ENCODE measurements around the gene ACAN.

Gene ACAN

DNA sequence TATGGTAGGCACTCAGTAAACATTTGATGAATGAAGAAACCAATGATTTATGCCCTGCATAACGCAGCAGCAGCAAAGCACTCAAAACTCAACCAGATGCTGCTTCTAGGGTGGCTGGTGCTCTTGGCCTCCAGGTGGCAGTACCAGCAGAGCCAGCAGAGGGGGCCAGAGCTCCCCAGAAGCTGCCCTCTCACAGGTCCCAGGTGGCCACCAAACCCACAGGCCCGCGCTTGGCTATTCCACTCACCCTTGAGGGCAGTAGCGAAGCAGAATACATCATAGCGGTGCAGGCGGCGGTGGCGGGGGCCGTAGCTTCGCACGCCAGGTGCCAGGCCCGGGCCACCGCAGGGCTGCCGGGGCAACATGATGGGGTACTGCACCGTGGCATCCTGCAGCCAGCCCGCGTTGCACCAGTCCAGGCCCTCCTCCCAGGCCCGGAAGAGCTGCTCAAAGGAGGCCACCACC, 75.5 kb downstream of the ACAN start:
- no peak for DNase-seq (ENCODE audit: low read depth)

DNA sequence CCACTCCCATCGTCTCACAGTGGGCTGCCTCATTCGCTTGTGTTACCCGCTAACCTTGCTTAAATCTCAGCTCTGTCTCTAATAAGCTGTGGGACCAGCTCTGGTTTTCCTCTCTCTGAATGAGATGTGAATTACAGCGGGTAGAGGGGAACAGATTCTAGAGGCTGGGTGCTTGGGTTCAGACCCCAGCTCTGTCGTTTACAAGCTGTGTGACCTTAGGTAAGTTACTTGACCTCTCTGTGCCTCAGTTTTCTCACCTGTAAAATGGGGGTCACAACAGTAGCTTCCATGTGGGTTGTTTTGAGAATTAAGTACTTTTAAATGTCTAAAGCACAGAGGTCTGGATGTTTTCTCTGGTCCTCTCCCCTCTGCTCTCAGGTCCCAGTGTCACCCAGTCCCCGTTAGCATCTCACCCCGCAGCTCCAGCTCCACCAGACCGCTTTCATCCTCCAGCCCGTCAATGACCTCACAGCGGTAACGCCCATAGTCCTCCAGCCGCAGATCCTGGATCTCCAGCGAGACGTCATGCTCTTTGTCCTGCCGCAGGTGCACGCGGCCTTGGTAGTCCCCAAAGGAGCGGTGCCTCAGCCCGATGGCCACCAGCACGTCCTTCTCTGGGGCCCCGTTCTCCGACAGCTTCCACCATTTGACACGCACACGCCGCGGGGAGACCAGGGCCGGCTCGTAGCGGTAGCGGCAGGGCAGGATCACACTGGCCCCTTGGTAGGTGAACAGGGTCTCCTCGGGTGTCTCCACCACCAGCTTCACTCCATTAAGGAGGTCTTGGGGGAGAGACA, 77.9 kb downstream of the ACAN start:
- DNase-seq (ENCODE audit: low read depth) = no peak

GRCh38 chr15:88881775-88882174, 78.5 kb downstream of the ACAN start:
- no peak for DNase-seq (ENCODE audit: low read depth)

GRCh38 chr15:88882785-88883184, 79.5 kb downstream of the ACAN start:
- no peak for DNase-seq (ENCODE audit: low read depth)

DNA sequence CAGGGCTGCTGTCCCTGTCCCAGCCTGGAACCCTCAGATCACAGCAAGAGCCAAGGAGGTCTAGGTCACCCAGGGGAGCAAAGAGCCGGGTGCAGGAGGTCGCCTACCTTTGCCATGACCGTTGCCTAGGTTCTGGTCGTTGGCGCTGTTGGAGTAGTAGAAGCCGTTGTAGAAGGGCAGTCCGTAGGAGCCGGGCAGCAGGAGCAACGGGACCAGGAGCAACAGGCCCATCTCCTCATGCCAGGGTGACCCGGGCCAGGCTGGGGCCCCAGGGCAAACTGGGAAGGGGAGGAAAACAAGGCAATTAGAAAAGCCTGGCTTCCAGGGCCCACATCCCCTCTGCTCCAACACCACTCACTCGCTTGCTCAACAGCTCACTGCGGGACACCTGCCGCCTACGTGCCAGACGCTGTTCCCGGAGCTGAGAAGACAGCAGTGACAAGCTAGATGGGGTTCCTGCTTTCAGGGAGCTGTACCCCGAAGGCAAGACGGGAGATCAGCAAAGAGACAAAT, 83.9 kb downstream of the ACAN start:
- DNase-seq (ENCODE audit: low read depth) = no peak

GRCh38 chr15:88888719-88889118, 85.5 kb downstream of the ACAN start:
- DNase-seq (ENCODE audit: low read depth) = no peak

GRCh38 chr15:88890495-88890894, 87.3 kb downstream of the ACAN start:
- DNase-seq (ENCODE audit: low read depth) = no peak

GRCh38 chr15:88891540-88892254, 88.5 kb downstream of the ACAN start:
- no peak for DNase-seq (ENCODE audit: low read depth)

- DNase-seq (ENCODE audit: low read depth) = peak; percentile 62
These were observed 91.1 kb downstream of the ACAN start for GRCh38 chr15:88894348-88894818.

- DNase-seq (ENCODE audit: low read depth) = peak; percentile 46
These were observed 91.9 kb downstream of the ACAN start, which contains the start of gene HAPLN3 for GRCh38 chr15:88894819-88895767. HAPLN3 (minus strand) TSS chr15:88895544; CDS start chr15:88887298, 8,246 bp downstream.

- DNase-seq (ENCODE audit: low read depth) = no peak
These were observed 93.2 kb downstream of the ACAN start for GRCh38 chr15:88896333-88897033.

- DNase-seq (ENCODE audit: low read depth) = no peak
These were observed 93.9 kb downstream of the ACAN start for GRCh38 chr15:88897142-88897455.

DNA sequence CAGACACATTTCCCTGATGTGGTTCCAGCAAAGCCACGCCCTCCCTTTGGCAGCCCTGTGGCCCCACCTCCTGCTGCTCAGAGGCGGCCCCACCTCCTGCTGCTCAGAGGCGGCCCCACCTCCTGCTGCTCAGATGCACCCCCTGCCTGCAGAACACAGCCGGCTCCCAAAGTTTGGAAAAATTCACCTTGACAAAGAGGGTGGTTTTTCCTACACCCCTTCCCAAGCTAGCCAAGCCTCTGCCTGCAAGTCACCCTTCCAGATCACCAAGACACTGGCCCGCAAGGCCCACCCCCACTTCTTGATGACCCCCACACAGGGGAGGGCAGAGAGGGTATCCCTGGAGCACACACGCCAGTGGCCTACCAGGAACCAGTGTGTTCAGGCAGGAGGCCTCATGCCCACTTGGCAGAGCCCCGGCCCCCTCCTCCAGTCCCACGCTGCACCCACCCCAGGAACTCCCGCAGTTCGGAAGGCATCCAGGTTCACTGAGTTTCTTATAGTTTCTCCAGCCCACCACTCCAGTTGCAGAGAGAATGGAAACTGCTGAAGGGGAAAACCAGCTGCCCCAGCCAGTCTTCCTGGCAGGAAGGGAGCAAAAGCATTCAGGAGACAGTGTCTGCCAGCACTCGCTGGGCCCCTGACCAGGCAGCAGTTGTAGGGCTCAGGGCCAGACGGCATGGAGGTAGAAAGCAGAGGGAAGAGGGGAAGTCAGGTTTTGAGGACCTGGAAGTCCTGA, 94.4 kb downstream of the ACAN start:
- peak; percentile 67 for DNase-seq (ENCODE audit: low read depth)

GRCh38 chr15:88898736-88899135, 95.5 kb downstream of the ACAN start:
- no peak for DNase-seq (ENCODE audit: low read depth)

DNA sequence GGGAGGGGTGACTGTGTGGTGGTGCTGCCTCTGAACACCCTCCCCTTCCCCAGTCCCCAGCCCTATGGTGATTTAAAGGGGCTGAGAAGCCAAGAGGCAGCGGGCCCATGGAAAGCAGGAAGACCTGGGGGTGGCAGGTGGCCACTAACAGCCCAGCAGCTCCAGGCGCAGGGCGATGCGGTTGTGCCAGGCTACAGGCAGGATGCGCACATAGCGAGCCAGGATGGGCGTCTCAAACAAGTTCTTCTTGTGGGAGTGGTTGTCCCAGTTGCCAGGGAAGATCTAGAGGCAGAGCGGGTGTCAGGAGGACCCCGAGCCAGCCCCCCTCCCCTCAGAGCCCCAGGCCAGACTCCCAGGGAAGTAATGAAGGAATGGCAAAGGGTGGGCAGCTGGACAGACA, 96.0 kb downstream of the ACAN start:
- no peak for DNase-seq (ENCODE audit: low read depth)

DNA sequence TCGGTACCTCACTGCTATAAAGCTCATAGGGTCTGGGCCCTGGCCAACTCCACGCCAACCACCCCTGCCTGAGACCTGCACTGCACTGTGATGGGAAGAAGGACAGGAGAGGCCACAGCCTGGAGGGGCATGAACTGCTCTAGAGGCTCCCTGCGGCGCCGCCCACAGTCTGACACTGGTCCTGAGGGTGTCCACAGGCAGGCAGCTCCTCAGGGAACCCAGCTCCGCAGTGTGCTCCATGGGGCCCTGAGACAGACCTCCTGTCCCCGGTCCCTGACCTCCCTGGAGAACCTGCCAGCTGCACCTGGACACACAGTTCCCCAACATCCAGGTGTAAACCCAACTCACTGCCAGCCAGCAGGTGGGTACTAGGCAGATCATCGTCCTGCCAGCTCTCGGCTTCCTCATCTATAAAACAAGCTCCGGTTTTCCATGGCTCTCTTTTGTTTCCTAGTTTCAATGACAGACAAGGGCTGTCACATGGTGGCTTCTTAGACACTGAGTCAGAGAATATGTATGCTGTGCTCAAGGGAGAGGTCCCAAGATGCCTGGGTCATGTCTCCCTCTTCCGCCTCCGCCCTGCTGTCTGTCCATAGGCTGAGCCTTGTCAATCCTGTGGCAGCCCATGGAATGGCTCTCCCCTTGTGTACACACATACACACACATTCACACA, 97.2 kb downstream of the ACAN start:
- DNase-seq (ENCODE audit: low read depth) = no peak

- no peak for DNase-seq (ENCODE audit: low read depth)
These were observed 97.8 kb downstream of the ACAN start for GRCh38 chr15:88900982-88901418.

DNA sequence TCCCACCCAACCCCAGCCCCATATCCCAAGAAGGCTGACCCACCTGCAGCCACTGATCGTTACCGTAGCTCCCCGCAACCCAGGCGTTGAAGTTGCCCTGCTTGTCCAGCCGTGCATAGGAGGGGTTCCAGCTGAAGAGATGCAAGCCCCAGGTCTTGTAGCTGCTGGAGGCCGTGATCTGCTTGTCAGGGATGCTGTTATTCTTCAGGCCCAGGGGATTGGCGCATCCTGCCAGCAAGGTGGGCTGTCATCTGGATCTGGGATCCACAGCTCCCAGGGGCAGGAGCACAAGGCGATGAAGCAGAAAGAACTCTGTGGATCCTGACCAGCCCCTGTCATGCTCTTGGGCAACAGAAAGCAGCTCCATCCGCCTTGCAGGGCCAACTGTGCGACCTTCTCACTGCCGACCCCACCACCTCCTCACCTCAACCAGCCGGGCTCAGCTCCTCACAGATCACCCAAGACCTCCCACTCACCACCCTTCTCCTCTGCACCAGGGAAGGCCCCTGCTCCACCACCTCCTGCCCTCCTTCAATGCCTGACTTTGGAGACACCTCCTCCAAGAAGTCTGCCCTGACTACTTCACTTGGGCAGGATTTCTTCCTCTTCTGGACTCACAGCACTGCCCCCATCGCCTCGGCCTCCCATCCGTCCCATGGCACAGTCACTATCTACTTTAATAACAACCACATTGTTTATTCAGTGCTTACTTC, 98.4 kb downstream of the ACAN start:
- DNase-seq (ENCODE audit: low read depth) = no peak

GRCh38 chr15:88902221-88902835, 99.1 kb downstream of the ACAN start:
- DNase-seq (ENCODE audit: low read depth) = no peak

Measured in T-helper 22 cell (primary cell).